K562 (cell line): ENCODE measurements around the gene NR4A2. TPM values are rescaled to one million over a fixed set of nuclear protein-coding genes. Genes with fewer than 3 reads are reported as not detected.

Experiments used
- CBFA2T3 ChIP-seq: fragments of 450-650 bp; IDR thresholded peaks from 2 replicates; pipeline ENCODE4 v1.6.1; 2017
- CEBPZ ChIP-seq: fragments of 150-350 bp; IDR thresholded peaks from 2 replicates; pipeline ENCODE4 v1.6.1; 2014; ENCODE audit warnings: low read depth, mild to moderate bottlenecking, low read length, borderline replicate concordance
- CHD7 ChIP-seq: fragments of 200-600 bp; sonication (generic); IDR thresholded peaks from one replicate; pipeline ENCODE4 v1.6.1; 2012; ENCODE audit warnings: mild to moderate bottlenecking, low read depth, low read length, inconsistent platforms
- MIER1 ChIP-seq: fragments of 450-650 bp; IDR thresholded peaks from 2 replicates; pipeline ENCODE4 v1.6.1; 2016; ENCODE audit warnings: antibody characterized with exemption, mild to moderate bottlenecking, low read depth
- MTA3 ChIP-seq: fragments of 450-650 bp; formaldehyde crosslinking; IDR thresholded peaks from 2 replicates; pipeline ENCODE4 v1.6.1; 2017; ENCODE audit warnings: mild to moderate bottlenecking, borderline replicate concordance
- NCOA1 ChIP-seq: fragments of 450-650 bp; IDR thresholded peaks from 2 replicates; pipeline ENCODE4 v1.6.1; 2016; ENCODE audit warnings: low read depth
- POLR2B ChIP-seq: fragments of 450-650 bp; IDR thresholded peaks from 2 replicates; pipeline ENCODE4 v1.6.1; 2018; ENCODE audit warnings: low read depth; ENCODE audit not compliant: partially characterized antibody
- RNF2 ChIP-seq: sonication (generic); IDR thresholded peaks from 2 replicates; pipeline ENCODE4 v1.6.1; 2016
- SAFB ChIP-seq: fragments of 200-400 bp; formaldehyde crosslinking; IDR thresholded peaks from 2 replicates; pipeline ENCODE4 v1.6.1; 2017; ENCODE audit warnings: low read depth, low read length, borderline replicate concordance
- SMAD1 ChIP-seq: fragments of 150-350 bp; IDR thresholded peaks from 2 replicates; pipeline ENCODE4 v1.6.1; 2014; ENCODE audit warnings: low read length, low read depth; ENCODE audit not compliant: partially characterized antibody
- ZNF184 ChIP-seq: sonication (generic); formaldehyde crosslinking; IDR thresholded peaks from 2 replicates; pipeline ENCODE4 v1.5.0; 2020; ENCODE audit warnings: missing genetic modification reagents
- polyA plus RNA-seq, 8 experiments: library from polyadenylated mRNA; depleted of rRNA in 4 of 8; stranded (reverse) in 5 of 8; unstranded in 3 of 8; fragments of >200 nt; fragmentation: Nextera tagmentation in 2 of 8; fragmentation: Illumina TruSeq in 1 of 8; extraction: Ambion mirVana in 2 of 8; extraction: Trizol in 1 of 8; gene quantifications; 2 replicates each; pipeline versions ENCODE4 v1.2.1 to v1.2.3, GENCODE V29; 2011 to 2014; ENCODE audit warnings: inconsistent platforms in 1 of 8, missing spikeins in 1 of 8
- total RNA-seq, 7 experiments: library from RNA; depleted of rRNA in 6 of 7; stranded (reverse); fragments of >200 nt in 6 of 7; fragmentation: Illumina TruSeq in 2 of 7; extraction: Trizol in 2 of 7; gene quantifications; 2 replicates each; pipeline versions ENCODE4 v1.2.1 to v1.2.3, GENCODE V29; 2011 to 2021; ENCODE audit warnings: low replicate concordance in 1 of 7
- TF ChIP-seq, protein P1 (sequence below): sonication (generic); formaldehyde crosslinking; IDR thresholded peaks from 2 replicates; pipeline ENCODE4 v1.5.0; 2020; ENCODE audit warnings: missing genetic modification reagents

NR4A2 gene
- total and polyA plus RNA-seq, 9 of the 15 experiments (the other 6 are each of a cell fraction or from before 2014, with no cell fraction given), result 0.94 to 5.1 (median 1.3) TPM

DNA sequence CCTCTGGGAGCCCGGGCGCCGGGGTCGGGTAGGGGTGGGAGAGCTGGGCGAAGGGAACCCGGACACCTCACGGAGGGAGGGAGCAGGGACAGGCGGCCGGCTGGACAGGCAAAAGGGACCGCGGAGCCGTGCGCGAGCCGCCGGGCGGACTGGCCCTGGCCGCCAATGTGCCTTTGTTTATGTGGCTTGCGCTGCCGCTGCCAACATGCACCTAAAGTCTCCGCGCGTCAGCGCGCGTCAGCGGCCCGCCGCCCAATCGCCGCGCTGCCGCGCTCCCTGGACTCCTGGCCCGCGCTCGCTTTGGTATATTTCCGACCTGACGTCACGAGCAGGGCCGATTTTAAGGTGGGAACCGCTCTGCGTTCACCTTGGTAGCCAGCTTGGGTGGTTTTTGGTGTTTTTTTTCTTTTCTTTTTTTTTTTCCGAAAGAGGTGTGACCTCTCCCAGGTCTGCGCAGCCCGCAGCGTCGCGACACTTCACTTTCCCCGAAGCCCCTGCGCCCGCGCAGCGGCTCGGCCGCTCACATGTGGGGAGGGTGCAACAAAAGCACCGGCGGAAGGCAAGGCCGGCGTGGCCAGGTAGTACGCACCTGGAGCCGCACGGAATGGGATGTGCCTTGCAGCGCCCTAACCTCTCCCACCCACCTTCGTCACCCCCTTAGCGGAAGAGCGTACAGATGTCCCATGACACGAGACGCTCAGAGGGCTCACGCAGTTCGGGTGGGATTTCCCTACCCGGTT is at the start of gene NR4A2 (continued):
- TF ChIP-seq MIER1 (no peak), SMAD1 (no peak), ZNF184 (no peak), CEBPZ (no peak), CBFA2T3 (no peak), POLR2B (peak; percentile 41), NCOA1 (peak; percentile 47; the same call in 1 of the 2 replicates), CHD7 (no peak), SAFB (no peak), MTA3 (peak; percentile 70), RNF2 (peak; percentile 36; the same call in 1 of the 2 replicates)
- TF ChIP-seq, protein P1, sequence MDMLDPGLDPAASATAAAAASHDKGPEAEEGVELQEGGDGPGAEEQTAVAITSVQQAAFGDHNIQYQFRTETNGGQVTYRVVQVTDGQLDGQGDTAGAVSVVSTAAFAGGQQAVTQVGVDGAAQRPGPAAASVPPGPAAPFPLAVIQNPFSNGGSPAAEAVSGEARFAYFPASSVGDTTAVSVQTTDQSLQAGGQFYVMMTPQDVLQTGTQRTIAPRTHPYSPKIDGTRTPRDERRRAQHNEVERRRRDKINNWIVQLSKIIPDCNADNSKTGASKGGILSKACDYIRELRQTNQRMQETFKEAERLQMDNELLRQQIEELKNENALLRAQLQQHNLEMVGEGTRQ (CRISPR knock-in tag), result no peak
